Right lobe of liver (tissue), 6 donors: ENCODE measurements around the gene MDM2. TPM values are rescaled to one million over a fixed set of nuclear protein-coding genes. Genes with fewer than 3 reads are reported as not detected.
"Not testable (repeated sequence)": the region's sequence is repeated elsewhere in the genome, so short reads cannot be mapped to it uniquely, and the experiment has no call there.

Source experiments
- ATAC-seq, 4 donors: fragments of 200-7000 bp; cut with Tn5 transposase; one replicate each; pipeline ENCODE4 v1.9.1; 2020; ENCODE audit warnings: mild to moderate bottlenecking in 4 of 4, moderate library complexity in 4 of 4
- DNase-seq, 3 donors: peaks; one replicate each; pipeline ENCODE4 v3.0.0-alpha.2; 2020
- H3K27ac ChIP-seq, 3 donors: fragments of 200-600 bp; one replicate each; pipeline ENCODE4 v1.8.0; 2022
- H3K27me3 ChIP-seq, 2 donors: fragments of 200-600 bp; one replicate each; pipeline ENCODE4 v1.8.0; 2022
- H3K36me3 ChIP-seq, 4 donors: fragments of 200-600 bp; sonication (generic) in 1 of 4; one replicate each; pipeline versions ENCODE4 v1.5.1 to v1.8.0; 2017 to 2022; ENCODE audit warnings: control low read depth in 1 of 4
- H3K4me1 ChIP-seq, 4 donors: fragments of 200-600 bp; sonication (generic) in 1 of 4; one replicate each; pipeline versions ENCODE4 v1.5.1 to v1.8.0; 2017 to 2022; ENCODE audit warnings: control low read depth in 1 of 4
- H3K4me3 ChIP-seq, 3 donors: fragments of 200-600 bp; one replicate each; pipeline ENCODE4 v1.8.0; 2022
- H3K9me3 ChIP-seq, 4 donors: fragments of 200-600 bp; sonication (generic) in 1 of 4; one replicate each; pipeline versions ENCODE4 v1.5.1 to v1.8.0; 2017 to 2022; ENCODE audit warnings: control low read depth in 1 of 4
- CTCF ChIP-seq, 4 donors: fragments of 200-600 bp in 3 of 4; fragments of 450-650 bp in 1 of 4; IDR thresholded peaks; one replicate each; pipeline versions ENCODE4 v1.5.1 to v1.8.0; 2016 to 2022; ENCODE audit warnings: antibody characterized with exemption in 4 of 4, mild to moderate bottlenecking in 2 of 4
- POLR2A ChIP-seq: fragments of 450-650 bp; IDR thresholded peaks from one replicate; pipeline ENCODE4 v1.6.1; 2017; ENCODE audit warnings: antibody characterized with exemption, mild to moderate bottlenecking
- WGBS: methylation state at CpG from one replicate; pipeline ENCODE4 v1.1.6; 2018; ENCODE audit warnings: low coverage, low lambda C conversion rate; ENCODE audit not compliant: insufficient coverage; ENCODE audit errors: missing lambda C conversion rate; 5-methylcytosine and 5-hydroxymethylcytosine counted together
- intact Hi-C, 2 donors: fragments of 100-400 bp; cut with DNase I; formaldehyde crosslinking; loops; one replicate each; pipeline versions ENCODE4 v1.11.2 to v1.14.1; 2022
- total RNA-seq, 6 experiments: library from RNA; depleted of rRNA in 2 of 6; stranded (reverse); fragments of >200 nt in 2 of 6; fragmentation: NEBNext Ultra II Directional in 3 of 6; extraction: Animal tissue kit (Norgen Biotek cat#: 25700) in 3 of 6; gene quantifications; one replicate each; pipeline versions ENCODE4 v1.1.0 to v1.2.4, GENCODE V29; 2016 to 2023
- donor health status: DM: no; HTN: yes; CAD: no.
- donor health status: DM: no; HTN: no; CAD: no.
- donor health status: DM: no; HTN: no; CAD: no.
- donor health status: DM: no; HTN: yes; CAD: no.
- donor health status: DM: no; HTN: yes; CAD: no.

The MDM2 gene
- total RNA-seq, 6 experiments from 2014 or later, result 56.9 to 74.3 (median 64.0) TPM

- DNase-seq, result no peak
- Histone ChIP-seq H3K4me1 (peaks cover 0 to 13% (median 0%) of the 10 kb centered on the region in 4 donors), H3K36me3 (peaks cover 0 to 75% (median 36%) of the 10 kb centered on the region in 4 donors), H3K27me3 (no peaks in the 10 kb centered on the region), H3K4me3 (no peak overlapping the region), H3K27ac (no peak overlapping the region), H3K9me3 (no peaks in the 10 kb centered on the region)
- intact Hi-C loops, result no loop called here
- WGBS, result 100% methylated on average over 1 of the region's 1 CpG
- no peak for ATAC-seq
- TF ChIP-seq CTCF (IDR thresholded peaks at IDR 0.05) (no peak), POLR2A (no peak)
These were observed 29.2 kb downstream of the MDM2 start for GRCh38 chr12:68837215-68837614.

GRCh38 chr12:68838046-68838886, 30.3 kb downstream of the MDM2 start:
- Histone ChIP-seq H3K36me3 (peaks cover 0 to 80% (median 37%) of the 10 kb centered on the region in 4 donors), H3K9me3 (no peaks in the 10 kb centered on the region), H3K4me1 (peaks cover 0 to 13% (median 0%) of the 10 kb centered on the region in 4 donors), H3K27me3 (no peaks in the 10 kb centered on the region), H3K27ac (no peak overlapping the region), H3K4me3 (no peak overlapping the region)
- WGBS, result 79% methylated on average over 5 of the region's 5 CpGs
- intact Hi-C loops, result no loop called here
- TF ChIP-seq POLR2A (no peak), CTCF (IDR thresholded peaks at IDR 0.05) (no peak)
- no peak for ATAC-seq
- no peak for DNase-seq

GRCh38 chr12:68839183-68840147, 31.5 kb downstream of the MDM2 start:
- TF ChIP-seq CTCF (IDR thresholded peaks at IDR 0.05) (no peak), POLR2A (no peak)
- intact Hi-C loops, result no loop called here
- Histone ChIP-seq H3K27ac (no peak overlapping the region), H3K4me1 (peaks cover 0 to 13% (median 0%) of the 10 kb centered on the region in 4 donors), H3K36me3 (peaks cover 0 to 81% (median 37%) of the 10 kb centered on the region in 4 donors), H3K27me3 (no peaks in the 10 kb centered on the region), H3K9me3 (no peaks in the 10 kb centered on the region), H3K4me3 (no peak overlapping the region)
- no peak for ATAC-seq
- 43% methylated on average over 2 of the region's 2 CpGs for WGBS
- no peak for DNase-seq

- peaks cover 0 to 76% (median 34%) of the 10 kb centered on the region in 4 donors for H3K36me3 ChIP-seq
- 97% methylated on average over 5 of the region's 5 CpGs for WGBS
- intact Hi-C loops, DNase-seq, ATAC-seq, H3K27ac ChIP-seq, H3K4me3 ChIP-seq, H3K4me1 ChIP-seq, H3K9me3 ChIP-seq, H3K27me3 ChIP-seq: not testable (repeated sequence)
These were observed 33.2 kb downstream of the MDM2 start for GRCh38 chr12:68841175-68841574.
